MCF 10A (cell line): ENCODE measurements around the gene PLEKHG3. TPM values are rescaled to one million over a fixed set of nuclear protein-coding genes. Genes with fewer than 3 reads are reported as not detected.

Experiments used
- BruUV-seq: library from RNA; stranded (reverse); fragments of 400-500 nt; replicated peaks from 2 replicates; lab custom pipeline; 2021; lab: Mats Ljungman, UMichigan
- CTCF ChIA-PET: fragments of 300-600 bp; sonication (Branson Sonifier 250); formaldehyde crosslinking; extraction: SDS; loops from one replicate; lab custom pipeline; 2021; ENCODE audit warnings: antibody characterized with exemption, inconsistent platforms; lab: Yijun Ruan, JAX
- POLR2A ChIA-PET: fragments of 300-600, 350-650 bp; sonication (Branson Sonifier 250); formaldehyde crosslinking; extraction: SDS; loops from one replicate; lab custom pipeline; 2020; ENCODE audit warnings: antibody characterized with exemption, inconsistent platforms; lab: Yijun Ruan, JAX
- DNase-seq: peaks from one replicate; pipeline ENCODE4 v3.0.0-alpha.2; 2018; ENCODE audit not compliant: unreplicated experiment
- H3K27ac Mint-ChIP-seq: one replicate; pipeline ENCODE4 v1.8.0; 2022; ENCODE audit warnings: mild to moderate bottlenecking, low read depth, mixed read lengths; ENCODE audit not compliant: unreplicated experiment
- H3K27me3 Mint-ChIP-seq: one replicate; pipeline ENCODE4 v1.8.0; 2022; ENCODE audit warnings: mixed read lengths; ENCODE audit not compliant: insufficient read depth, unreplicated experiment
- H3K36me3 Mint-ChIP-seq: one replicate; pipeline ENCODE4 v1.8.0; 2022; ENCODE audit warnings: mild to moderate bottlenecking, moderate library complexity, mixed read lengths; ENCODE audit not compliant: insufficient read depth, unreplicated experiment
- H3K4me1 Mint-ChIP-seq: one replicate; pipeline ENCODE4 v1.8.0; 2022; ENCODE audit warnings: mixed read lengths; ENCODE audit not compliant: insufficient read depth, unreplicated experiment
- H3K4me3 Mint-ChIP-seq: one replicate; pipeline ENCODE4 v1.8.0; 2022; ENCODE audit warnings: mild to moderate bottlenecking, moderate library complexity, mixed read lengths; ENCODE audit not compliant: unreplicated experiment
- H3K9me3 Mint-ChIP-seq: one replicate; pipeline ENCODE4 v1.8.0; 2022; ENCODE audit warnings: mixed read lengths; ENCODE audit not compliant: unreplicated experiment
- intact Hi-C: fragments of 100-400 bp; cut with micrococcal nuclease; formaldehyde crosslinking; loops from 2 replicates; pipeline ENCODE4 v1.14.1; 2022
- total RNA-seq: library from RNA; stranded (reverse); gene quantifications from 2 replicates; pipeline ENCODE4 v1.2.3, GENCODE V29; 2022
- TF ChIP-seq, protein P1 (sequence below): fragments of 200-600 bp; IDR thresholded peaks from one replicate; pipeline ENCODE4 v1.8.0; 2022; ENCODE audit warnings: antibody characterized with exemption, mild to moderate bottlenecking; ENCODE audit not compliant: unreplicated experiment

PLEKHG3 gene
- total RNA-seq, 1 experiment from 2014 or later, result 72.8 TPM

DNA sequence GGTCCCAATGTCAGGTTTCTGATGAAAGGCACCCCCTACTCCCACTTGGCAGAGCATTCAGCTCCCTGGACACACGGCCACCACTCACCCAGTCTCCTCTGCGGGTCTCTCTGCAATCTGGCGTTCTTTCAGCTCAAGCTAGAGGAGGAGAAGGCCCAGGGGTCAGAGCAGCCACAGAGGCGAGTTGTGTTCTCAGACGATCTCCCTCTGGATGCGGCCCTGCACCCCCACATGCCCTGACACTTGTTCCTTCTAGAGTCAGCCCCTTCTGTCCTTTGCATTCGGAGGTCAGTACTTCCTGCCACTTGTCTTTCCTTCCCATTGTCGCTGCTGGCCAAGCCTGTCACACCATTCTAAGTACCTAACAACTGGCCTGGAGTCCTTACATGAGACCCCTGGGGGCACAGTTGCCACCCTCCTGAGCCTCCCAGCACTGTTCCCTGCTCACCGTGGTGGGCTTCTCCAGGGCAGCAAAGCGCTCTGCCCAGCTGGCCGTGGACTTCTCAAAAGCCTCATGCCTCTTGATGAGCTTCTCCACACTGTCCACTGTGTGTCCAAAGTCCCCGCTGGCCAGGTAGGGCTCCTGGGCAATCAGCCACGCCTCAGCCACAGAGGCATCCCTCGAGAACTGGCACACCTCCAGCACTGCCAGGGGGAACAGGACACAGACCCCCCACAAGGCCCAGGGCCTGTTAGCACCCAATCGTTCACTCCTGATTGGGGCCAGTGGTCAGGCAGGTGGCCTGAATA is 63.2 kb downstream of the PLEKHG3 start:
- no peak overlapping the region for H3K4me3 Mint-ChIP-seq
- peaks cover 25% of the 10 kb centered on the region for H3K4me1 Mint-ChIP-seq
- H3K36me3 Mint-ChIP-seq, result no peaks in the 10 kb centered on the region
- no peaks in the 10 kb centered on the region for H3K27me3 Mint-ChIP-seq
- ChIA-PET POLR2A (interaction anchor here (0.6 to 1.2 kb wide), 2 partner anchors 15 to 111 kb away, joined by 3 to 8 read pairs; no protein-coding TSS in a partner anchor), CTCF (interaction anchor here (0.9 to 2.2 kb wide), 4 partner anchors 97 to 130 kb away, joined by 3 to 13 read pairs (median 4); no protein-coding TSS in a partner anchor)
- no peak for DNase-seq
- TF ChIP-seq, protein P1, sequence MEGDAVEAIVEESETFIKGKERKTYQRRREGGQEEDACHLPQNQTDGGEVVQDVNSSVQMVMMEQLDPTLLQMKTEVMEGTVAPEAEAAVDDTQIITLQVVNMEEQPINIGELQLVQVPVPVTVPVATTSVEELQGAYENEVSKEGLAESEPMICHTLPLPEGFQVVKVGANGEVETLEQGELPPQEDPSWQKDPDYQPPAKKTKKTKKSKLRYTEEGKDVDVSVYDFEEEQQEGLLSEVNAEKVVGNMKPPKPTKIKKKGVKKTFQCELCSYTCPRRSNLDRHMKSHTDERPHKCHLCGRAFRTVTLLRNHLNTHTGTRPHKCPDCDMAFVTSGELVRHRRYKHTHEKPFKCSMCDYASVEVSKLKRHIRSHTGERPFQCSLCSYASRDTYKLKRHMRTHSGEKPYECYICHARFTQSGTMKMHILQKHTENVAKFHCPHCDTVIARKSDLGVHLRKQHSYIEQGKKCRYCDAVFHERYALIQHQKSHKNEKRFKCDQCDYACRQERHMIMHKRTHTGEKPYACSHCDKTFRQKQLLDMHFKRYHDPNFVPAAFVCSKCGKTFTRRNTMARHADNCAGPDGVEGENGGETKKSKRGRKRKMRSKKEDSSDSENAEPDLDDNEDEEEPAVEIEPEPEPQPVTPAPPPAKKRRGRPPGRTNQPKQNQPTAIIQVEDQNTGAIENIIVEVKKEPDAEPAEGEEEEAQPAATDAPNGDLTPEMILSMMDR, result no peak
- no peaks in the 10 kb centered on the region for H3K9me3 Mint-ChIP-seq
- intact Hi-C loops, result no loop called here
- H3K27ac Mint-ChIP-seq, result no peak overlapping the region
- no TSS peak for BruUV-seq

DNA sequence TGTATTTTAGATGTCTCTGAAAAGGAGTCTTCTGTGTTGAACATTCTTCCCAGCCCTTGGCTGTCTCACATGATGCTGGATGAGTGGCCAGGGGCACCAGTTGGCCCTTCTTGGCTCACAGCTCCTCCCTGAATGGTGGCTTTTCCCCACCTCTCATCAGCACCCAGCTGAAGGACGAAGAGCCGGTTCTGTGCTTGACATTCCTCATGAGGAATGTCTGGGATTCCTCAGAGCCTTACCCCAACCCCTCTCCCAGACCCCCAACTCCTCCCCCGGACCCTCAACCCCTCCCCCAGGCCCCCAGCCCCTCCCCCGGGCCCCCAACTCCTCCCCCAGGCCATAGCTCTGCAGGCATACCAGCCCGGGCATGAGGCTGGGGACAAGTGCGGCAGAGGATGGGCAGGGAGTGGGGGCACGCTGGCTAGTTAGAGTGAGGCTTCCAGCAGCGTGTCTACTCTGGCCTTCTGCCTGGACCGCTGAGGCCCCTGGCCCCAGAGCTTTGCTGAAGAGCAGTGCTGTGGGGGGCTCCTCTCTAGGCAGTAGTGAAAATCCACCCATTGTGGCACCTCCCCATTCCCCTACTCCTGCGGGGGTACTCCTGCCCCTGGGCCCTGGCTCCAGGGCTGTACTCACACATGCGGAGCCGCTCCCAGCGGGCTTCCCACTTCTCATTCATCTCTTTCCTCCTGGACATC is 64.3 kb downstream of the PLEKHG3 start:
- Mint-ChIP-seq H3K9me3 (no peaks in the 10 kb centered on the region), H3K4me1 (peaks cover 19% of the 10 kb centered on the region), H3K36me3 (no peaks in the 10 kb centered on the region), H3K27me3 (no peaks in the 10 kb centered on the region), H3K4me3 (no peak overlapping the region), H3K27ac (no peak overlapping the region)
- no TSS peak for BruUV-seq
- no peak for DNase-seq
- CTCF ChIA-PET, result interaction anchor here (0.6 to 1.6 kb wide), 8 partner anchors 32 to 143 kb away, joined by 3 to 5 read pairs (median 3); no protein-coding TSS in a partner anchor
- intact Hi-C loops, result no loop called here
- POLR2A ChIA-PET, result interaction anchor here (0.6 to 0.7 kb wide), 2 partner anchors 102 to 109 kb away, joined by 3 read pairs; no protein-coding TSS in a partner anchor
- TF ChIP-seq, protein P1, result no peak

DNA sequence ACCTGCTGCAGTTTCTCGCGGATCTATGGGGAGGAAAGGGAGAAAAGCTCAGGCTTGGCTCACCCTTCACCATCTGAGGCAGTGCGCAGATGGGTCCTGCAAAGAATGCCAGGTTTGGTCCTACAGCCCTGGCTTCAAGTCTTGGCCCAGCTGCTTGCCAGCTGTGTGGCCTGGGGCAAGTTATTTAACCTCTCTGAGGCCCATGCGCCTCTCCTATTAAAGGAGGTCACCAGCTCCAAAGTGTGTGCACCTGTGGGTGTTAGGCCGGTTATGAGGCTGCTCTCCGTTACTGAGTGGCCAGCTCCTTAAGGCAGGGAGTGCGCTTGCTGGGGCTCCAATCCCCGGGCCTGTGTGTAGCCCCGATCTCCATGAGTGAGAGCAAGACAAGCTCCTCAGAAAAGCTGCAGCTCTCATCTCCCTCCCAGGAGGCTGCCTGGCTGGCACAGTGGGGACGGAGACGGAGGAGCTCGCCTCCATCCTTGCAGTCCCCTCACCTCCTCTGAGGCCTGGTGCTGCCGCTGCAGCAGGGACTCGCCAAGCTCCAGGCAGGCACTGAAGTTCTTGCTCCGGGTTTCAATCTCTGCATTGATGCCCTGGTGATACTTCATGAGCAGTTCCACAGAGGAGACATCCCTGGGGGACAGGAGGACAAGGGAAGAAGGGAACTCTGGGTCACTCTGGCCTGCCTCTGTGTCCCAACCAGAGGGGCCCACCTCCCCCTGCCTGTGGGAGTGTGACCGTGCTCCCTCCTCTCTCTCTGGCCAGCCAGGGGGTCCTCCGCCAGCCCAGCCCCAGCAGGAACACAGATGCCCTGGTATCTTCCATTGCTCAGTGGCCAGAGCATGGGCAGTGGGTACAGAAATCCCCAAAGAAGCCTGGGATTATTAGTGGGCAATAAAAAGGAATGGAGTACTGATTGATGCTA is 65.1 kb downstream of the PLEKHG3 start:
- TF ChIP-seq, protein P1, result no peak
- Mint-ChIP-seq H3K27ac (no peak overlapping the region), H3K4me3 (no peak overlapping the region), H3K4me1 (peaks cover 15% of the 10 kb centered on the region), H3K36me3 (no peaks in the 10 kb centered on the region), H3K27me3 (no peaks in the 10 kb centered on the region), H3K9me3 (no peaks in the 10 kb centered on the region)
- no TSS peak for BruUV-seq
- no peak for DNase-seq
- CTCF ChIA-PET, result interaction anchor here (0.6 to 1.5 kb wide), 4 partner anchors 31 to 122 kb away, joined by 3 to 4 read pairs (median 3); no protein-coding TSS in a partner anchor
- intact Hi-C loops, result no loop called here
- POLR2A ChIA-PET, result interaction anchor here (1.5 kb wide), 1 partner anchor 9 kb away, joined by 4 read pairs; no protein-coding TSS in a partner anchor
